ENCODE results near the gene METTL24. TPM values are rescaled to one million over a fixed set of nuclear protein-coding genes. Genes with fewer than 3 reads are reported as not detected.

Gene METTL24
- total RNA-seq, 1 donor from 2014 or later, result 1.5 TPM

DNA sequence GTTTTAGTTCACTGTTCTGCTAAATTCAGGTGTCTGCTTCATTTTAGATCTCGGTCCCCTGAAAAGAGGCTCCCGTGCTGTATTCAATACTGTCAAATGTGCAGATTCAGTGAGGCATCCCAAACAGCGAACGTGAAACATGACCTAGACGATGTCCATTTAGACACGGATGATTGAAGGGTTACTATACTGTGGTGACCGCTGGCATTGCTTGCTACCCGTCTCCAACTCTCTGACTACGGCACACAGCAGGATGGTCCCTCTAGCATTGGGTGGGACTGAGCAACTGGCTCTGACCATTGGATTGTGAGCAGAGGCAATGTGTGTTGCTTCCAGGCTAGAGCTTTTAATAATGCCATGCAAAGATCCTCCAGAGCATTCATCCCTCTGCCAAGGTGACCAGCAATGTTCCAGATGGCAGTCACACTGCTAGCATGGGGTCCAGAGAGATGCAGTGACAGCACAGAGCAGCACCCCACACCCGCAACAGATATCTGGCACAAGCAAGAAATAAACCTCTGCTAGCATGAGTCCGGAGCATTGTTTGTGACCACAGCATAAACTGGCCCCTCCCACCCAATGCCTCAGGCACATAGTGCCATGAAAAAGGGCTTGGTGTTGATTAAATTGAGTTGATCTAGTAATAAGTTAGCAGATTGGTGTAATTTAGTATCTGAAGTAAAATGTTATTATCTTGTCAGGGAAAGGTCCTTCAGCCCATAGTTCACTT is 9.0 kb downstream of the METTL24 start:
- H3K4me1 Mint-ChIP-seq (ENCODE audit: low read depth, unreplicated experiment), result peaks cover 20% of the 10 kb centered on the region
- TF ChIP-seq, protein P1, sequence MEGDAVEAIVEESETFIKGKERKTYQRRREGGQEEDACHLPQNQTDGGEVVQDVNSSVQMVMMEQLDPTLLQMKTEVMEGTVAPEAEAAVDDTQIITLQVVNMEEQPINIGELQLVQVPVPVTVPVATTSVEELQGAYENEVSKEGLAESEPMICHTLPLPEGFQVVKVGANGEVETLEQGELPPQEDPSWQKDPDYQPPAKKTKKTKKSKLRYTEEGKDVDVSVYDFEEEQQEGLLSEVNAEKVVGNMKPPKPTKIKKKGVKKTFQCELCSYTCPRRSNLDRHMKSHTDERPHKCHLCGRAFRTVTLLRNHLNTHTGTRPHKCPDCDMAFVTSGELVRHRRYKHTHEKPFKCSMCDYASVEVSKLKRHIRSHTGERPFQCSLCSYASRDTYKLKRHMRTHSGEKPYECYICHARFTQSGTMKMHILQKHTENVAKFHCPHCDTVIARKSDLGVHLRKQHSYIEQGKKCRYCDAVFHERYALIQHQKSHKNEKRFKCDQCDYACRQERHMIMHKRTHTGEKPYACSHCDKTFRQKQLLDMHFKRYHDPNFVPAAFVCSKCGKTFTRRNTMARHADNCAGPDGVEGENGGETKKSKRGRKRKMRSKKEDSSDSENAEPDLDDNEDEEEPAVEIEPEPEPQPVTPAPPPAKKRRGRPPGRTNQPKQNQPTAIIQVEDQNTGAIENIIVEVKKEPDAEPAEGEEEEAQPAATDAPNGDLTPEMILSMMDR (IDR thresholded peaks at IDR 0.05; ENCODE audit: partially characterized antibody, unreplicated experiment), result no peak
- H3K27me3 Mint-ChIP-seq (ENCODE audit: unreplicated experiment), result no peaks in the 10 kb centered on the region
- DNase-seq, result no peak
- H3K4me3 Mint-ChIP-seq (ENCODE audit: unreplicated experiment), result no peak overlapping the region
- H3K36me3 Mint-ChIP-seq (ENCODE audit: unreplicated experiment), result no peaks in the 10 kb centered on the region
- peaks cover 10% of the 10 kb centered on the region for H3K9me3 Mint-ChIP-seq (ENCODE audit: unreplicated experiment)
- H3K27ac Mint-ChIP-seq (ENCODE audit: unreplicated experiment), result no peak overlapping the region

DNA sequence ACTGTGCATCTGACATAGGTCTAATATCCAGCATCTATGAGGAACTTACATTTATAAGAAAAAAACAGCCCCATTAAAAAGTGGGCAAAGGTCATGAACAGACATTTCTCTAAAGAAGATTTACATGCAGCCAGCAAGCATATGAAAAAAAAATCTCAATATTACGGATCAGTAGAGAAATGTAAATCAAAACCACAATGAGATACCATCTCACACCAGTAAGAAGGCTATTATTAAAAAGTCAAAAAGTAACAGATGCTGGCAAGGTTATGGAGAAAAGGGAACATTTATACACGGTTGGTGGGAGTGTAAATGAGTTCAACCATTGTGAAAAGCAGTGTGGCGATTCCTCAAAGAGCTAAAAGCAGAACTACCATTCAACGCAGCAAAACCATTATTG is 13.1 kb downstream of the METTL24 start:
- H3K9me3 Mint-ChIP-seq (ENCODE audit: unreplicated experiment), result peaks cover 10% of the 10 kb centered on the region
- no peaks in the 10 kb centered on the region for H3K36me3 Mint-ChIP-seq (ENCODE audit: unreplicated experiment)
- H3K4me1 Mint-ChIP-seq (ENCODE audit: low read depth, unreplicated experiment), result peaks cover 12% of the 10 kb centered on the region
- no peak for DNase-seq
- TF ChIP-seq, protein P1 (IDR thresholded peaks at IDR 0.05; ENCODE audit: partially characterized antibody, unreplicated experiment), result no peak
- H3K27ac Mint-ChIP-seq (ENCODE audit: unreplicated experiment), result no peak overlapping the region
- H3K27me3 Mint-ChIP-seq (ENCODE audit: unreplicated experiment), result no peaks in the 10 kb centered on the region
- H3K4me3 Mint-ChIP-seq (ENCODE audit: unreplicated experiment), result no peak overlapping the region

DNA sequence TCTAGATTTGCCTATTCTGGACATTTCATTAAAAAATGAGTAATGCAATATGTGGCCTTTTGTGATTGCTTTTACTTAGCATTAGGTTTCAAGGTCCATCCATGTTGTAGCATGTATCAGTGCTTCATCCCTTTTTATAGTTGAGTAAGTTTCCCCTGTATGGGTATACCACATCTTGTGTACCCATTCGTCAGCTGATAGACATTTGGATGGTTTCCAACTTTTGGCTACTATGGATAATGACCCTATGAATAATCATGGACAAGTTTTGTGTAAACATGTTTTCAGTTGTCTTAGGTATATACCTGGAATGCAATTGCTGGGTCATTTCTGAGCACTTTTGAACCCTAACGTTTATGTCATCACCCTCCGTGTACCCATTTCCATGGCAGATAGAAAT is 15.4 kb downstream of the METTL24 start:
- no peaks in the 10 kb centered on the region for H3K36me3 Mint-ChIP-seq (ENCODE audit: unreplicated experiment)
- no peak overlapping the region for H3K27ac Mint-ChIP-seq (ENCODE audit: unreplicated experiment)
- TF ChIP-seq, protein P1 (IDR thresholded peaks at IDR 0.05; ENCODE audit: partially characterized antibody, unreplicated experiment), result no peak
- H3K4me1 Mint-ChIP-seq (ENCODE audit: low read depth, unreplicated experiment), result peaks cover 14% of the 10 kb centered on the region
- no peak overlapping the region for H3K4me3 Mint-ChIP-seq (ENCODE audit: unreplicated experiment)
- H3K9me3 Mint-ChIP-seq (ENCODE audit: unreplicated experiment), result peaks cover 7% of the 10 kb centered on the region
- DNase-seq, result no peak
- peaks cover 3% of the 10 kb centered on the region for H3K27me3 Mint-ChIP-seq (ENCODE audit: unreplicated experiment)

DNA sequence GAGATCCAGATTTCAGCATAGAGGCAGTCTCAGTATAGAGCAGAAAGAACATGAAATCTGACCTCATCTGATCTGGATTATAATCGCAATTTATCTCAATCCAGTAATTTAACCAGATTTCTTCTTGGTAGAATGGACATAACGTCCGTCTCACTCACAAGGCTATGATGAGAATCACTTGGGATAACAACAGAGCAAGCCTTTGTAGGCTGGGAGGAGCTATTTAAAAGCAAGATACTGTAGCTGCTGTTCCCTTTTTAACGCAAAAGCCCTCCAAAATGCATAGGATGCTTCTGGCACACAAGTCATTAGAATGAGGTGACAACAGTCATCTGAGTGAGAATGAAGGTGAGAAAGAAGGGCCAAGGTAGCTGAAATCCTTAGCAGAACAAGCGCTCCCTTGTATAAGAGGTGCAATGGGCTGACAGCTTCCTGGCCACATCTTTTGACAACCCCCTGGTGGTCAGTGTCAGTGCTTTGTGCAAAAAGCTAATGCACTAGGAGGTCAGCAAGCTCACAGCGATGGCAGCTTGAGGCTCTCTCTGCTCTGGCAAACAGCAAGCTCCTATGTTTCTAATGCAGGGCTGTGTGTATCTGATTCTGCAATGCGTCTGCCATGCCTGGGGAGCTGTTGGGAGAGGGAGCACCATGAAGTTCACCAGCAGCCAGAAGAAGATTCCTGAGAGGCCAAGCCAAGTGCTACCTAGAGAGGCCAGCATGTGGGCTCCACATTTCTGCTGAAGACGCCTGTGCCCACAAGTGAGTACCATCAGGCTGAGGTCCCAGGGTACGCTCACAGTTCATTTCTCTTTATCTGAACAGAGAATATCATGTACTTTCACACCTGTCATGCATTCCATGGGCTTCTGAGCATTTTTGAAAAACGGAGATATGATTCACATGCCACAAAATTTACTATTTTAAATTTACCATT is 16.2 kb downstream of the METTL24 start:
- peaks cover 3% of the 10 kb centered on the region for H3K27me3 Mint-ChIP-seq (ENCODE audit: unreplicated experiment)
- H3K9me3 Mint-ChIP-seq (ENCODE audit: unreplicated experiment), result peaks cover 7% of the 10 kb centered on the region
- H3K27ac Mint-ChIP-seq (ENCODE audit: unreplicated experiment), result peak overlapping the region; percentile 56
- DNase-seq, result peak; percentile 74
- TF ChIP-seq, protein P1 (IDR thresholded peaks at IDR 0.05; ENCODE audit: partially characterized antibody, unreplicated experiment), result peak; percentile 88
- H3K36me3 Mint-ChIP-seq (ENCODE audit: unreplicated experiment), result no peaks in the 10 kb centered on the region
- peaks cover 14% of the 10 kb centered on the region for H3K4me1 Mint-ChIP-seq (ENCODE audit: low read depth, unreplicated experiment)
- no peak overlapping the region for H3K4me3 Mint-ChIP-seq (ENCODE audit: unreplicated experiment)
